Transverse colon (tissue), 4 donors: Measurements from ENCODE around the gene CNGA1.

ENCODE experiments used
- EP300 ChIP-seq: sonication (generic); formaldehyde crosslinking; IDR thresholded peaks from one replicate; pipeline ENCODE4 v1.6.1; 2017; ENCODE audit warnings: antibody characterized with exemption, low read depth
- POLR2A ChIP-seq: fragments of 450-650 bp; IDR thresholded peaks from one replicate; pipeline ENCODE4 v1.6.1; 2016; ENCODE audit warnings: antibody characterized with exemption, mild to moderate bottlenecking, moderate library complexity
- POLR2AphosphoS5 ChIP-seq, 3 donors: sonication (generic); formaldehyde crosslinking; IDR thresholded peaks; one replicate each; pipeline ENCODE4 v1.6.1; 2016; ENCODE audit warnings: antibody characterized with exemption in 3 of 3
- TF ChIP-seq, protein P1 (sequence below), 5 experiments: fragments of 200-600 bp in 3 of 5; fragments of 450-650 bp in 2 of 5; sonication (generic) in 3 of 5; IDR thresholded peaks; 1 replicate in 2 of 5; 2 replicates in 3 of 5; pipeline ENCODE4 v1.5.1; 2016 to 2017; ENCODE audit warnings: antibody characterized with exemption in 5 of 5, inconsistent platforms in 3 of 5, mild to moderate bottlenecking in 2 of 5, moderate library complexity in 1 of 5

DNA sequence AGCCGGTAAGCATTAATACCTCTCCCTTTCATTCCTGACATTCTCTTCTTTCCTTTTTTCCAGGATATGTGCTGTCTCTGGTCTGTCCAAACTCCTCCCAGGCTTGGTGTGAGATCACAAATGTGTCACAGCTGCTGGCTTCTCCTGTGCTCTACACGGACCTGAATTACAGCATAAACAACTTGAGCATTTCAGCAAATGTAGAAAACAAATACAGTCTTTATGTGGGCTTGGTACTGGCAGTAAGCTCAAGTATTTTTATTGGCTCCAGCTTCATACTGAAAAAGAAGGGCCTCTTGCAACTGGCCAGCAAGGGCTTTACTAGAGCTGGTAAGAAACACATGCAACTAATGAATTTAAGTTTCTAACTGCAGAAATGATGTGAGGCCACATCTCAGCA is 8.5 kb upstream of the CNGA1 start:
- TF ChIP-seq POLR2A = no peak
- TF ChIP-seq, protein P1, sequence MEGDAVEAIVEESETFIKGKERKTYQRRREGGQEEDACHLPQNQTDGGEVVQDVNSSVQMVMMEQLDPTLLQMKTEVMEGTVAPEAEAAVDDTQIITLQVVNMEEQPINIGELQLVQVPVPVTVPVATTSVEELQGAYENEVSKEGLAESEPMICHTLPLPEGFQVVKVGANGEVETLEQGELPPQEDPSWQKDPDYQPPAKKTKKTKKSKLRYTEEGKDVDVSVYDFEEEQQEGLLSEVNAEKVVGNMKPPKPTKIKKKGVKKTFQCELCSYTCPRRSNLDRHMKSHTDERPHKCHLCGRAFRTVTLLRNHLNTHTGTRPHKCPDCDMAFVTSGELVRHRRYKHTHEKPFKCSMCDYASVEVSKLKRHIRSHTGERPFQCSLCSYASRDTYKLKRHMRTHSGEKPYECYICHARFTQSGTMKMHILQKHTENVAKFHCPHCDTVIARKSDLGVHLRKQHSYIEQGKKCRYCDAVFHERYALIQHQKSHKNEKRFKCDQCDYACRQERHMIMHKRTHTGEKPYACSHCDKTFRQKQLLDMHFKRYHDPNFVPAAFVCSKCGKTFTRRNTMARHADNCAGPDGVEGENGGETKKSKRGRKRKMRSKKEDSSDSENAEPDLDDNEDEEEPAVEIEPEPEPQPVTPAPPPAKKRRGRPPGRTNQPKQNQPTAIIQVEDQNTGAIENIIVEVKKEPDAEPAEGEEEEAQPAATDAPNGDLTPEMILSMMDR (IDR thresholded peaks at IDR 0.05) = no peak
- TF ChIP-seq POLR2AphosphoS5 (IDR thresholded peaks at IDR 0.05) = no peak
- TF ChIP-seq EP300 = no peak
